GM12878 (cell line): ENCODE measurements around the gene PRR14L. TPM values are rescaled to one million over a fixed set of nuclear protein-coding genes. Genes with fewer than 3 reads are reported as not detected.

Experiments used
- FOS ChIP-seq: IDR thresholded peaks from 3 replicates; pipeline ENCODE4 v1.6.1; 2011; ENCODE audit warnings: borderline replicate concordance; ENCODE audit not compliant: insufficient read length; ENCODE audit errors: extremely low read depth
- HCFC1 ChIP-seq: fragments of 150-350 bp; IDR thresholded peaks from 2 replicates; pipeline ENCODE4 v1.6.1; 2014; ENCODE audit warnings: low read length
- JUNB ChIP-seq: IDR thresholded peaks from 2 replicates; pipeline ENCODE4 v1.6.1; 2016; ENCODE audit warnings: antibody characterized with exemption, mild to moderate bottlenecking
- KLF5 ChIP-seq: fragments of 450-650 bp; IDR thresholded peaks from 2 replicates; pipeline ENCODE4 v1.6.1; 2014; ENCODE audit warnings: mild to moderate bottlenecking; ENCODE audit not compliant: partially characterized antibody
- MLLT1 ChIP-seq: fragments of 450-650 bp; IDR thresholded peaks from 2 replicates; pipeline ENCODE4 v1.6.1; 2016; ENCODE audit warnings: mild to moderate bottlenecking
- MTA3 ChIP-seq: IDR thresholded peaks from 2 replicates; pipeline ENCODE4 v1.6.1; 2012; ENCODE audit warnings: low read length, inconsistent platforms, borderline replicate concordance
- NKRF ChIP-seq: fragments of 450-650 bp; conservative IDR thresholded peaks from 2 replicates; pipeline ENCODE4 v1.6.1; 2017; ENCODE audit warnings: mild to moderate bottlenecking, moderate library complexity
- POLR2AphosphoS2 ChIP-seq: IDR thresholded peaks from 2 replicates; pipeline ENCODE4 v1.6.1; 2011; ENCODE audit warnings: low read depth, mild to moderate bottlenecking, low read length, improper control_type of control experiment, moderate library complexity
- POU2F2 ChIP-seq: IDR thresholded peaks from 3 replicates; pipeline ENCODE4 v1.6.1; 2011; ENCODE audit warnings: low read depth, mild to moderate bottlenecking, low read length, borderline replicate concordance
- RAD21 ChIP-seq: IDR thresholded peaks from 2 replicates; pipeline ENCODE4 v1.6.1; 2011; ENCODE audit warnings: mild to moderate bottlenecking, low read depth, low read length, moderate library complexity; ENCODE audit not compliant: insufficient read depth
- RB1 ChIP-seq: fragments of 450-650 bp; formaldehyde crosslinking; IDR thresholded peaks from 2 replicates; pipeline ENCODE4 v1.6.1; 2017; ENCODE audit warnings: mild to moderate bottlenecking, borderline replicate concordance
- SKIL ChIP-seq: fragments of 450-650 bp; IDR thresholded peaks from 2 replicates; pipeline ENCODE4 v1.6.1; 2017; ENCODE audit warnings: mild to moderate bottlenecking, low read depth, inconsistent platforms; ENCODE audit not compliant: poor library complexity, severe bottlenecking
- SMC3 ChIP-seq: IDR thresholded peaks from 2 replicates; pipeline ENCODE4 v1.6.1; 2011; ENCODE audit warnings: low read length, improper control_type of control experiment, borderline replicate concordance
- TCF3 ChIP-seq: IDR thresholded peaks from 2 replicates; pipeline ENCODE4 v1.6.1; 2012; ENCODE audit warnings: low read depth, mild to moderate bottlenecking, low read length, borderline replicate concordance; ENCODE audit not compliant: insufficient read depth
- TCF7 ChIP-seq: IDR thresholded peaks from 2 replicates; pipeline ENCODE4 v1.6.1; 2014; ENCODE audit warnings: antibody characterized with exemption, borderline replicate concordance
- ZNF592 ChIP-seq: fragments of 450-650 bp; IDR thresholded peaks from 2 replicates; pipeline ENCODE4 v1.6.1; 2017; ENCODE audit warnings: mild to moderate bottlenecking, moderate library complexity
- ZNF687 ChIP-seq: fragments of 450-650 bp; IDR thresholded peaks from 2 replicates; pipeline ENCODE4 v1.6.1; 2017; ENCODE audit warnings: mild to moderate bottlenecking, moderate library complexity
- polyA plus RNA-seq, 11 experiments: library from polyadenylated mRNA; depleted of rRNA in 4 of 11; unstranded in 6 of 11; stranded (reverse) in 5 of 11; fragments of >200 nt; fragmentation: Nextera tagmentation in 4 of 11; fragmentation: Illumina TruSeq in 1 of 11; extraction: Ambion mirVana in 4 of 11; extraction: Trizol in 1 of 11; gene quantifications; 1 replicate in 1 of 11; 2 replicates in 10 of 11; pipeline versions ENCODE4 v1.2.1 to v1.2.3, GENCODE V29; 2011 to 2016; ENCODE audit warnings: inconsistent platforms in 2 of 11, missing spikeins in 2 of 11, low read depth in 1 of 11
- total RNA-seq, 4 experiments: library from RNA; depleted of rRNA in 3 of 4; stranded (reverse); fragments of >200 nt in 3 of 4; fragmentation: Illumina TruSeq in 1 of 4; extraction: Trizol in 1 of 4; gene quantifications; 2 replicates each; pipeline versions ENCODE4 v1.2.1 to v1.2.3, GENCODE V29; 2013 to 2021

PRR14L gene
- total and polyA plus RNA-seq, 10 of the 15 experiments (the other 5 are each of a cell fraction or from before 2014, with no cell fraction given): 4.2 to 49.0 (median 21.4) TPM

GRCh38 chr22:31651664-31652063 is 98.3 kb downstream of the PRR14L start (continued):
- no peak for TF ChIP-seq ZNF687
- no peak for TF ChIP-seq ZNF592
- no peak for TF ChIP-seq NKRF
- TF ChIP-seq POU2F2: no peak
- TF ChIP-seq RAD21: no peak
- no peak for TF ChIP-seq SMC3
- TF ChIP-seq TCF7: no peak
- TF ChIP-seq POLR2AphosphoS2: no peak
- TF ChIP-seq FOS: no peak
- TF ChIP-seq RB1: no peak
- TF ChIP-seq MTA3: no peak
- peak; percentile 42 for TF ChIP-seq SKIL
- no peak for TF ChIP-seq KLF5
- no peak for TF ChIP-seq HCFC1
- peak; percentile 68 for TF ChIP-seq JUNB
- TF ChIP-seq TCF3: no peak
- no peak for TF ChIP-seq MLLT1
